Mesenchymal stem cell (in vitro differentiated cells and primary cell): ENCODE measurements around the gene ATRAID.

Source experiments
- DNase-seq: peaks from one replicate; pipeline ENCODE4 v3.0.0-alpha.2; 2013
- H2AFZ ChIP-seq: one replicate; pipeline ENCODE4 v1.6.1; 2013; ENCODE audit warnings: low read depth, mild to moderate bottlenecking, control low read depth, inconsistent platforms, low read length, moderate library complexity
- H2AK5ac ChIP-seq: 2 replicates; pipeline ENCODE4 v1.6.1; 2013; ENCODE audit warnings: low read length, moderate library complexity, mild to moderate bottlenecking, inconsistent platforms; ENCODE audit not compliant: severe bottlenecking
- H2BK120ac ChIP-seq: one replicate; pipeline ENCODE4 v1.6.1; 2013; ENCODE audit warnings: low read depth, mild to moderate bottlenecking, inconsistent platforms, low read length, moderate library complexity
- H2BK12ac ChIP-seq, 2 experiments: one replicate each; pipeline ENCODE4 v1.6.1; 2013; ENCODE audit warnings: inconsistent platforms in 2 of 2, low read length in 2 of 2, mild to moderate bottlenecking in 2 of 2, moderate library complexity in 2 of 2, control low read depth in 1 of 2
- H2BK15ac ChIP-seq: one replicate; pipeline ENCODE4 v1.6.1; 2013; ENCODE audit warnings: mild to moderate bottlenecking, low read depth, inconsistent platforms; ENCODE audit not compliant: poor library complexity, severe bottlenecking
- H2BK5ac ChIP-seq: 2 replicates; pipeline ENCODE4 v1.6.1; 2013; ENCODE audit warnings: low read depth, mild to moderate bottlenecking, low read length, control low read depth, inconsistent platforms; ENCODE audit not compliant: poor library complexity, severe bottlenecking
- H3K14ac ChIP-seq, 2 experiments: one replicate each; pipeline ENCODE4 v1.6.1; 2013; ENCODE audit warnings: inconsistent platforms in 2 of 2, low read length in 2 of 2, control low read depth in 1 of 2, mild to moderate bottlenecking in 1 of 2, moderate library complexity in 1 of 2
- H3K18ac ChIP-seq, 2 experiments: one replicate each; pipeline ENCODE4 v1.6.1; 2013; ENCODE audit warnings: inconsistent platforms in 2 of 2, low read length in 2 of 2, control low read depth in 1 of 2, low read depth in 1 of 2, mild to moderate bottlenecking in 1 of 2
- H3K23ac ChIP-seq, 2 experiments: one replicate each; pipeline ENCODE4 v1.6.1; 2013; ENCODE audit warnings: inconsistent platforms in 2 of 2, low read length in 2 of 2, mild to moderate bottlenecking in 2 of 2, moderate library complexity in 2 of 2, control low read depth in 1 of 2
- H3K27ac ChIP-seq: 2 replicates; pipeline ENCODE4 v1.5.1; 2013; ENCODE audit warnings: mild to moderate bottlenecking, moderate library complexity, low read length, control low read depth, inconsistent platforms; ENCODE audit not compliant: poor library complexity, severe bottlenecking
- H3K27me3 ChIP-seq, 2 experiments: 2 replicates each; pipeline versions ENCODE4 v1.6.1 to v1.7.0; 2013; ENCODE audit warnings: low read length in 2 of 2, mild to moderate bottlenecking in 2 of 2, moderate library complexity in 2 of 2, control low read depth in 1 of 2, inconsistent platforms in 1 of 2; ENCODE audit not compliant: control insufficient read depth in 1 of 2, insufficient read depth in 1 of 2
- H3K36me3 ChIP-seq, 2 experiments: 2 replicates each; pipeline versions ENCODE4 v1.6.1 to v1.7.0; 2013; ENCODE audit warnings: low read length in 2 of 2, control low read depth in 1 of 2, inconsistent platforms in 1 of 2, low read depth in 1 of 2, mild to moderate bottlenecking in 1 of 2; ENCODE audit not compliant: insufficient read depth in 2 of 2, control insufficient read depth in 1 of 2
- H3K4ac ChIP-seq, 2 experiments: one replicate each; pipeline ENCODE4 v1.6.1; 2013; ENCODE audit warnings: inconsistent platforms in 2 of 2, low read length in 2 of 2, mild to moderate bottlenecking in 2 of 2, moderate library complexity in 2 of 2, control low read depth in 1 of 2, low read depth in 1 of 2
- H3K4me1 ChIP-seq: 2 replicates; pipeline ENCODE4 v1.6.1; 2013; ENCODE audit warnings: low read depth, low read length, control low read depth; ENCODE audit not compliant: control insufficient read depth, insufficient read depth
- H3K4me2 ChIP-seq: 2 replicates; pipeline ENCODE4 v1.6.1; 2013; ENCODE audit warnings: low read length, mild to moderate bottlenecking, inconsistent platforms; ENCODE audit not compliant: poor library complexity, severe bottlenecking
- H3K4me3 ChIP-seq, 2 experiments: 2 replicates each; pipeline versions ENCODE4 v1.5.1 to v1.7.0; 2013; ENCODE audit warnings: low read length in 2 of 2, mild to moderate bottlenecking in 2 of 2, control low read depth in 1 of 2, low read depth in 1 of 2; ENCODE audit not compliant: insufficient read depth in 1 of 2
- H3K79me1 ChIP-seq: replicated peaks from 2 replicates; pipeline ENCODE4 v1.6.1; 2013; ENCODE audit warnings: mild to moderate bottlenecking, control low read depth, low read length, inconsistent platforms; ENCODE audit not compliant: poor library complexity, severe bottlenecking
- H3K9ac ChIP-seq: 2 replicates; pipeline ENCODE4 v1.7.0; 2013; ENCODE audit warnings: mild to moderate bottlenecking, low read length, moderate library complexity
- H3K9me3 ChIP-seq: 2 replicates; pipeline ENCODE4 v1.7.0; 2013; ENCODE audit warnings: mild to moderate bottlenecking, low read length; ENCODE audit not compliant: control insufficient read depth
- H4K8ac ChIP-seq: one replicate; pipeline ENCODE4 v1.6.1; 2013; ENCODE audit warnings: inconsistent platforms, mild to moderate bottlenecking, low read length, moderate library complexity
- H4K91ac ChIP-seq: one replicate; pipeline ENCODE4 v1.6.1; 2013; ENCODE audit warnings: mild to moderate bottlenecking, low read length, inconsistent platforms
- WGBS: methylation state at CpG from one replicate; pipeline ENCODE4 v1.1.7; 2013; ENCODE audit warnings: mixed read lengths; 5-methylcytosine and 5-hydroxymethylcytosine counted together

ATRAID gene

GRCh38 chr2:27264753-27265535, 53.1 kb downstream of the ATRAID start:
- Histone ChIP-seq H3K4me2 (peak overlapping the region; percentile 60), H3K36me3 (no peaks in the 10 kb centered on the region), H4K91ac (no peak overlapping the region), H2BK120ac (no peak overlapping the region), H3K4me1 (peaks cover 29% of the 10 kb centered on the region), H3K9me3 (no peaks in the 10 kb centered on the region), H2AK5ac (no peak overlapping the region), H3K4ac (no peak overlapping the region), H3K23ac (peak overlapping the region in 1 of 2 experiments; percentile 52), H2BK12ac (no peak overlapping the region), H3K14ac (no peak overlapping the region), H3K18ac (no peak overlapping the region), H2BK5ac (no peak overlapping the region), H3K9ac (no peak overlapping the region), H3K79me1 (no peaks in the 10 kb centered on the region), H4K8ac (peak overlapping the region; percentile 51), H2BK15ac (no peak overlapping the region), H2AFZ (no peak overlapping the region), H3K27ac (no peak overlapping the region), H3K27me3 (peaks cover 74 to 84% of the 10 kb centered on the region in 2 experiments), H3K4me3 (peak overlapping the region in 1 of 2 experiments; percentile 13)
- peak; percentile 71 for DNase-seq
- WGBS, result 5% methylated on average over 56 of the region's 56 CpGs

- Histone ChIP-seq H3K23ac (no peak overlapping the region), H3K4ac (no peak overlapping the region)
Observed at GRCh38 chr2:27265536-27265870, 53.7 kb downstream of the ATRAID start.

More at GRCh38 chr2:27265536-27265870, 53.7 kb downstream of the ATRAID start:
- H3K4me1 ChIP-seq, result peaks cover 29% of the 10 kb centered on the region
- H3K27me3 ChIP-seq, result peaks cover 73 to 83% of the 10 kb centered on the region in 2 experiments
- no peak overlapping the region for H3K18ac ChIP-seq
- no peak overlapping the region for H2BK12ac ChIP-seq
- H3K4me3 ChIP-seq, result no peak overlapping the region
- no peak overlapping the region for H2BK5ac ChIP-seq
- H2BK120ac ChIP-seq, result no peak overlapping the region
- no peak overlapping the region for H3K14ac ChIP-seq
- no peak overlapping the region for H3K4me2 ChIP-seq
- no peak overlapping the region for H3K9ac ChIP-seq
- H2AK5ac ChIP-seq, result no peak overlapping the region
- H2BK15ac ChIP-seq, result no peak overlapping the region
- no peaks in the 10 kb centered on the region for H3K9me3 ChIP-seq
- no peak overlapping the region for H2AFZ ChIP-seq
- no peak overlapping the region for H4K8ac ChIP-seq
- H3K79me1 ChIP-seq, result no peaks in the 10 kb centered on the region
- H3K27ac ChIP-seq, result no peak overlapping the region
- DNase-seq, result no peak
- no peaks in the 10 kb centered on the region for H3K36me3 ChIP-seq
- H4K91ac ChIP-seq, result no peak overlapping the region
